Measurements from ENCODE around the gene ABCB9. TPM values are rescaled to one million over a fixed set of nuclear protein-coding genes. Genes with fewer than 3 reads are reported as not detected.
A peak's percentile ranks its signal among the peaks of the same experiment; 100 is the strongest.

ABCB9 gene
- total RNA-seq, 6 experiments from 2014 or later = 0.48 to 1.4 (median 0.94) TPM

- no peak for ATAC-seq
- DNase-seq = peak in 1 of 3 donors; percentile 51
- H3K4me1 ChIP-seq = peaks cover 0 to 42% (median 18%) of the 10 kb centered on the region in 4 donors
- no peaks in the 10 kb centered on the region for H3K27me3 ChIP-seq
- no peak overlapping the region for H3K4me3 ChIP-seq
- 89% methylated on average over 8 of the region's 20 CpGs for WGBS (ENCODE audit: insufficient coverage, low coverage, low lambda C conversion rate, missing lambda C conversion rate)
- TF ChIP-seq POLR2A (IDR thresholded peaks at IDR 0.05) (no peak), CTCF (IDR thresholded peaks at IDR 0.05) (no peak)
- peaks cover 0 to 8% (median 0%) of the 10 kb centered on the region in 4 donors for H3K36me3 ChIP-seq
- no peak overlapping the region for H3K27ac ChIP-seq
- no peaks in the 10 kb centered on the region for H3K9me3 ChIP-seq
- intact Hi-C loops (cut with DNase I) = loop anchor here in 1 of 2 donors (10.0 kb wide), 1 partner anchor 245 kb away; no protein-coding TSS in a partner anchor
Measured at GRCh38 chr12:122999986-123000420, 33.7 kb upstream of the ABCB9 start.

GRCh38 chr12:122999196-122999946 lies 33.1 kb upstream of the ABCB9 start:
- ATAC-seq (no peak), DNase-seq (peak in 1 of 3 donors; percentile 32)
- Histone ChIP-seq H3K27me3 (no peaks in the 10 kb centered on the region), H3K4me1 (peaks cover 0 to 49% (median 21%) of the 10 kb centered on the region in 4 donors), H3K36me3 (peaks cover 0 to 2% (median 0%) of the 10 kb centered on the region in 4 donors), H3K27ac (no peak overlapping the region), H3K4me3 (no peak overlapping the region), H3K9me3 (no peaks in the 10 kb centered on the region)
- 97% methylated on average over 4 of the region's 8 CpGs for WGBS (ENCODE audit: insufficient coverage, low coverage, low lambda C conversion rate, missing lambda C conversion rate)
- intact Hi-C loops (cut with DNase I) = loop anchor here in 1 of 2 donors (10.0 kb wide), 1 partner anchor 245 kb away; no protein-coding TSS in a partner anchor
- TF ChIP-seq CTCF (IDR thresholded peaks at IDR 0.05) = no peak

- H3K36me3 ChIP-seq = no peaks in the 10 kb centered on the region
- no peaks in the 10 kb centered on the region for H3K9me3 ChIP-seq
- no peak for TF ChIP-seq CTCF (IDR thresholded peaks at IDR 0.05)
- TF ChIP-seq POLR2A (IDR thresholded peaks at IDR 0.05) = no peak
- H3K27ac ChIP-seq = peak overlapping the region in 1 of 3 donors; percentile 9
- intact Hi-C loops (cut with DNase I) = loop anchor here in 1 of 2 donors (10.0 kb wide), 1 partner anchor 246 kb away; no protein-coding TSS in a partner anchor
- DNase-seq (peak in 1 of 3 donors; percentile 73), ATAC-seq (peak in 2 of 4 donors; percentile 7 to 10)
- no peak overlapping the region for H3K4me3 ChIP-seq
- H3K27me3 ChIP-seq = no peaks in the 10 kb centered on the region
- no CpG with 5 or more reads among the region's 4 CpGs for WGBS (ENCODE audit: insufficient coverage, low coverage, low lambda C conversion rate, missing lambda C conversion rate)
- peaks cover 0 to 59% (median 26%) of the 10 kb centered on the region in 4 donors for H3K4me1 ChIP-seq
Measured at GRCh38 chr12:122998316-122998715, 32.1 kb upstream of the ABCB9 start.

GRCh38 chr12:122997343-122998250 lies 31.3 kb upstream of the ABCB9 start:
- 91% methylated on average over 8 of the region's 25 CpGs for WGBS (ENCODE audit: insufficient coverage, low coverage, low lambda C conversion rate, missing lambda C conversion rate)
- H3K27me3 ChIP-seq = no peaks in the 10 kb centered on the region
- TF ChIP-seq CTCF (IDR thresholded peaks at IDR 0.05) (no peak), POLR2A (IDR thresholded peaks at IDR 0.05) (no peak)
- peaks cover 0 to 65% (median 30%) of the 10 kb centered on the region in 4 donors for H3K4me1 ChIP-seq
- no peaks in the 10 kb centered on the region for H3K36me3 ChIP-seq
- H3K9me3 ChIP-seq = no peaks in the 10 kb centered on the region
- intact Hi-C loops (cut with DNase I) = loop anchor here in 1 of 2 donors (10.0 kb wide), 1 partner anchor 247 kb away; no protein-coding TSS in a partner anchor
- no peak for DNase-seq
- peak overlapping the region in 1 of 3 donors; percentile 66 for H3K27ac ChIP-seq
- H3K4me3 ChIP-seq = no peak overlapping the region
- ATAC-seq = no peak

Measured in right lobe of liver (tissue), 6 donors.